Stimulated activated CD4-positive, alpha-beta T cell treated with anti-CD3 and anti-CD28 coated beads, Interleukin-4, amount 100 ng/mL, for 1 hour (primary cell): Measurements from ENCODE around the gene NQO2.

Source experiments
- DNase-seq: peaks from one replicate; pipeline ENCODE4 v3.0.0-alpha.2; 2020

Gene NQO2, protein sequence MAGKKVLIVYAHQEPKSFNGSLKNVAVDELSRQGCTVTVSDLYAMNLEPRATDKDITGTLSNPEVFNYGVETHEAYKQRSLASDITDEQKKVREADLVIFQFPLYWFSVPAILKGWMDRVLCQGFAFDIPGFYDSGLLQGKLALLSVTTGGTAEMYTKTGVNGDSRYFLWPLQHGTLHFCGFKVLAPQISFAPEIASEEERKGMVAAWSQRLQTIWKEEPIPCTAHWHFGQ

DNA sequence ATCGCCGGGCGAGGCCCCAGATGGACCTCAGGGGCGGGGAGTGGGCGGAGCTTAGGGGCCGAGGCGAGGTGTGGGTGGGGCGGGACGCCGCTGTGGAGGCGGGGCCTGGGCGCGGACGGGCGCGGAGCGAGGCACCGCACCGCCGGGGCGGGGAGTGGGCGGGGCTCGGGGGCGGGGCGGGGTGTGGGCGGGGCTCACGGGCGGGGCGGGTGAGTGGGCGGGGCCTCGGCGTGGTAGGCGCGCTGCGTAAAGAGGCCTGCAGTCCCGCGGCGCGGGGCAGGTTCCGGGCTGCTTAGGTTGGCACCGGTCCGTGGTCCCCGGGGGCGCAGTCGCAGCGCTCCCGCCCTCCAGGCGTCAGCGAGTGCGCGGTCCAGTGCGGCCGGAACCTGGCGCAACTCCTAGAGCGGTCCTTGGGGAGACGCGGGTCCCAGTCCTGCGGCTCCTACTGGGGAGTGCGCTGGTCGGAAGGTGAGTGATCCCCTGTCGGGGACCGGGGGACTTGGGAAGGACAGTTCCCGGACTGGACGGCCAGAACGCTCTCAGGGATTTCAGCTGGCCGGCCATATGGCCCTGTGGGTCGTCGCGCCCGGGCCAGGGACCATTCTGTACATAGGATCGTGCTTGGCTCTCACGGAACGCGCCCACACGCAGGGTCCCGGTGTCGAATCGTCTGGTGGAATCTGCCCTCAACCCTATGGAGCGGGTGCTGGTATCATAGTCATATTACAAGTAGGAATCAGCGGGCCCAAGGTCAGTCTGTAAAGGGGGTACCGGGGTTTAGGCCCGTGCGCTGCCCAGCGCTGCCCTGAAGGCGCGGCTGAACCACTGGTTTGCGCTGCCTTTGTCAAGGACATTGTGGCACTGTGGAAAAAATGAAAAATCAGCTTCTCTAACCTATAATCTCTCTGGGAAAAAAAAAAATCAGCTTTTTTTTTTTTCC lies at the start of gene NQO2:
TSS of gene NQO2 (plus strand) at position 277 of the 940 bp plus-strand sequence. CDS start 6,659 bp downstream, outside the sequence.
- peak; percentile 90 for DNase-seq

DNA sequence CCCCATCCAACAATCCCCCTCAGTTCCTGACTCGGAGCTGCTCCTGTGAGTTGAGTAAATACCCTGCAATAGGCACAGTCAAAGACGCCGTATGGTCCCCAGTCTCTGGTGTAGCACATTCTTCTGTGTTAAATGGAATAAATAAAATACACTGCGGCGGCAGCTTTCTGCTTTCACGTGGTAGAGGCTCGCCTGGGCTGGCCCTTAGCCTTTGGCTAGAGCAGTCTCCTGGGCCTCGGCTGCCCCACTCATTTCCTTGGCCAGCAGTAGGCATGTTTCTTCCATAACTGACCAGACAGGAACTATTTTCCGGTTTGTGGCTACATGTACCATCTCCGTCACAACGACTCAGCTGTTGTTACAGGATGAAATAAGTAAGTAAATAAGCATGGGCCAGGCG lies 49.0 kb upstream of the NQO2 start:
- DNase-seq: no peak

DNA sequence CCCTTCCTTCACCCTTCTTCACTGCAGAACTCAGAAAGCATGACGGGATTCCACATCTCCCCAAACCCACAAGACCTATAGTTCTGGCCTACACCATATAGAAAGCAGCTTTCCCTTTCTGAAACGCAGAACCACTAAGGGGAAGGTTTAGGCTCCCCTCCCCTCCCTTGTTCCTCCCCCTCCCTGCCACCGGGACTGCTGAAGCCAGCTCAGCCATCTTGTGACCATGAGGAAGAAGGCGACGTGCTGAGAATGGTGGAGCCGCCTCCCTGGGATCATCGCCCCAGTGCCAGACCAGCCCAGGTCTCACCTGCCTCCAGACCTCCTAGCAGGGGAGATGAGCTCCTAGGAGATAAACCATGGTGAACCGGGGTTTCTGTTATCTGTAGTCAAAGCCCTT lies 48.0 kb upstream of the NQO2 start:
- no peak for DNase-seq

DNA sequence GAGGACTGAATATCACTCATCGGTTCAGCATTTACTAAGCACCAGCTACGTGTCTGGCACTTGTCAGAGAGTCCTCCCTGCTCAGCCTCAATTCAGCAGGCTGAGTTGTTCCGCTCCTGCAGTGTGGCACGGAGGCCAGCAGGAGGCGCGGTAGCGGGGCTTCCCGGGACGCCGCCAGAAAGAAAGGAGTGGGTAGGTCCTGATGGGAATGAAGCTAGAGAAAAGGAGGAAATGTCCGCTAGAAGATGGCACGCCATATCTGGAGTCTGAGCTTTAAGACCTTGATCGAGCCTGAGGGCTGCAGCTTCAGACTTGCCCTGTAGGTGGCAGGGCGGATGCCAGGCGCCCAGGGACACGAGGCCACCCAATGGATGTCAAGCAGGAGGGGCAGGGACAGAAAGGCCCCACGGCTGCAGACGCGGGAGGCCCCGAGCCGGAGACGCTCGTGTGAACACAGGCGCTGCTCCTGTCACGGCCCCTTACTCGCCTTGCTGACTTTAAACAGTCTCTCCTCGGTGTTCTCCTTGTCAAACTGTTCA lies 47.1 kb upstream of the NQO2 start:
- DNase-seq: peak; percentile 58

DNA sequence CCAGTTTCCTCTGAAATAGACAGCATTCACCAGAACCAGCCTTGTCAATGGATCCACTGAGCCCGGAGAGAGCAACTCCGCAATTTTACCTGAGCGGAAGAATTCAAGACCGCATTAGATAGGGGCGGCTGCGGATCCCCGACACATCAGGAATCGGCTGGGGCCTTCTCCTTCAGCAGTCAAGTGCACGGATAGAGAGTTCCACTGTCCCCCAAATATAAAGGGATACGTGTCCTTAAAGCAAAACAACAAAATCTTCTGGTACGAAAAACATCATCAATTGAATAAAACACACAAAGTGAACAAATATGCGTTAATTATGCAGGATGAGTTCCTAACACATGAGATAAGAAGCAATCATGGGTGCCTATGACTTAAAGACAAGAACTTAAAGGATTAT lies 46.6 kb upstream of the NQO2 start:
- no peak for DNase-seq

DNA sequence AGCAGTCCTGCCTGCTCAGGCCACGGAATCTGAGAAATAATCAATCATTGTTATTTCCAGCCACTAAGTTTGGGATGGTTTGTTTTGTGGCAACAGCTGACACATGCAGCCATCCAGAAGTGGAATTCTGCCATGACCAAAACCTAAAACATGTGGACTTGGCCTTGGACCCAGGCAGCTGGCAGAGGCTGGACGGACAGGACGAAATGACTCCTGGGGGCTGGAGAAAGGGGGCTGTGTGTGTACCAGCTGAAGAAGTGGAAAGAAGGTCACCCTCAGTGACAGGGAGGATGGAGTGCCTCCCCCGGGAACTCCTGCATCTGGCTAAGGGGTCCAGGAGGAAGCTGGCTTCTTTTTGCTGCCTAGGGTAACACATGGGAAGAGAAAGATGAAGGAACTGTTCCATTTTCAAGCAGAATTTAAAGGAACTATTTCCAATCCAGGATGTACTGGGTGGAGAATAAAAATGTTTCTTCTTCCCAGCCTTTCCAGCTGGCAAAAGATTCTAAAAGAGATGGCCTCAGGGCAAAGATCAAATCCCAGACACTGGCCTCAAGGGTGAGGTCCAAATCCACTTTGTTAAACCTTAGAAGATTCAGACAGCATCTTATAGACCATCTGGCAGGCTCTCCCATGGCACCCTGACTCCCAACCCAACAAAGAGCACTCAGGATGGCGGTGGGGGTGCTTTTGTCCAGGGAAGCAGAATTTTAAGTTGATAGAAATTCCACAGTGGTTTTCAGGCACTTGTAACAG lies 42.6 kb upstream of the NQO2 start:
- DNase-seq: no peak

DNA sequence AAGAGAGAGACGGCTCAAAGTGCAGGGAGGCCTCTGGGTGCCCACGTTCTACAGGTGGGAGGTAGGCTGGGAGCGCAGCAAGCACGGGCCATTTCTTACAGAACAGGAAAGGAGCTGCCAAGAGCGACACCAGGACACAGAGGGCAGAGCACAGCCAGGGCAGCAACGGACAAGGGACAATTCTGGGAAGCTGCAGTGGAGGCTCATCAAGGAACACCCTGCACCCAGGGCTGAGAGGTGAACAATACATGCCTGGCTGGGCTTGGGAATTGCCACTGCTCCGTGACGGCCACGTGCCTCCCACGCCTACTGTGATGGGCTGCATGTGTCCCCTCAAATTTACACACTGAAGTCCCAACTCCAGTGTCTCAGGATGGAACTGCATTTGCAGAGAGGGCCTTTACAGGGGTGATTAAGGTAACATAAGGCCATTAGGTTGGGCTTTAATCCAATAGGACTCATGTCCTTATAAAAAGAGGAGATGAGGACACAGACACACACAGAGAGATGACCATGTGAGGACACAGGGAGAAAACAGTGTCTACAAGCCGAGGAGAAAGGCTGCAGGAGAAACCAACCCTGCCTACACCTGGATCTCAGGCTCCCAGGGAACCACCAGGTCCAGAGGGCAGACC lies 41.9 kb upstream of the NQO2 start:
- DNase-seq: no peak

DNA sequence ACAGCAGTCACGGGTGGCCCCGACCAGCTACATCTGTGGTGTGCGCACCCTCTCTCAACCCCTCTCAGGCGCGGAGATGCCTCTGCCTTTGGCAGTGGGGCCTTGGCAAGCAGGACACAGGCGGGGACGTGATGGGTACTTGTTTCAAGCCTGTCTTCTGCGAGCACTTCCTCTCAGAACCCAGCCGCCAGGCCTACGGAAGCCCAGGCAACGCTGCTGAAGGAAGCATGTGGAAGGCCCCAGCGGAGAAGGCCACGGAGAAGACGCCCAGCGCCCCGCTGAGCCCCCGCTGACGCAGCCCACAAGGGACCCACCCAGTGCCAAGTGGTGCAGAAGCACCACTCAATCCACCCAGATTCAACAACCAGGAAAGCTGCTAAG lies 41.4 kb upstream of the NQO2 start:
- no peak for DNase-seq

DNA sequence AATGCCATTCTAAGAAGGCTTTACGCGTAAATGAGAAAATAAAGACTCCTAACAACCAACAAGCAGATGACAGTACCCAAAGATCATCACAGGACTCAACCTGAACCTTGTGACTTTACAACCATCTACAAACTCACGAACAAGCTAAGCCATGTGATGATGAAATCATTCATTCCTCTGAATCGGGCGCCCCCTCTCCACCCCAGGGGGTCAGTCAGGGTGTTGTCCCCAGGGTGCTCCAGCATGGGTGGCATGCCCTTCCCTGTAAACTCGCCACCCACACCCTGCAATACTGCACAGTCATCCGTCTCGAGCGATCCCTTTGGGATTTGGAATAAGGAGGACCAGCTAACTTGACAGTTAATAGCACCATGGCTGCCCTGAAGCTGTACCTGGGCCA lies 40.9 kb upstream of the NQO2 start:
- no peak for DNase-seq

DNA sequence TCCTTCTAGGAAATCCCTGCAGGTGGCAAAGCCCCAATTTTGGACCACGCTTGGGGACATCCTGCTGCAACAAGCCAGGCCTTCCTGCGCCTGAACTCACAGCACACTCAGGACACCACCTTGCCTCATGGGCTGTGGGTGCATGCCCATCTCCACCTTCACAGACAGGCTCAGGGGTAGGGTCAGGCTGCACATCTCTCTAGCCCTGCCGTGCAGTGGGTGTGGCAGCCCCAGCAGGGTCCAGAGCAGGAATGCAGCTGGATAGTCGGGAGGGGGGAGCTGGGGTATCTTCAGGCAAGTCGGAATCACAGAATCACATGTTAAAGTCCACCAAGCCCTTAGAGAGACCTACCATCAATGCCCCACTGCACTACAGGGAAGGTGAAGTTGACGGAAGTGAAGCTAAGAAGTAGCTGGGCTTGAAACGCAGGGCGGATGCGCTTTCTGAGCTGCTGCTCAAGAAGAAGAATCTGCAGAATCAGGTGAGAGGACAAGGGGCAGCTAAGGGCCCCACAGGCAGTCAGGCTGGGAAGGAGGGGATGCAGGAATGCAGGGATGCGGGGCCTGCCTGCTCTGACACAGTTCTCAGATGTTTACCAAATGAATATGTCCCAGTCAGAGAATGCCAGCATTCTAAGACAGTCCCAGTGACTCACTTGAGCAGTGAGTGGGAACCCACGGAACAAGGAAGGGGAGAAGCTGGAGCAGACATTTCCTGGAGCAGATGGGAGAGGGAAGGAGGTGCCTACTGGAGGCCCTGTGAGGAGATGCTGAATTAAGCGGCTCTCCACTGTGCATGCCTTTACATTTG lies 39.6 kb upstream of the NQO2 start:
- no peak for DNase-seq

DNA sequence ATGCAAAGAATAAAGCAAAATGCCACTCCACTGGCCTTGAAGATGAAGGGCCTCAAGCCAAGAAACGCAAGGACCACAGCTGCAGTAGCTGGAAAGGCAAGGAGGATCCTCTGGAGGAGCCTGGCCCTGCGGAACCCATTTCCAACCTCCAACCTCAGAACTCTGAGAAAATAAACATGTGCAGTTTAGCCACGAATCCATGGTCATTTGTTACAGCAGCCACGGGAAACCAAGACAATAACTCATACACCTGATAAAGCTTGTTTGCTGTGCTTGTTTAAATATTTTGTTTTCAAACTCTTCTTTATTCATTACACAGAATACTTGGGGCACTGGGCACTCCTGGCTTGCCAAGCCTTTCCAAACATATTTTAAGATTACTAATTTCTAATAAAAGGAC lies 38.8 kb upstream of the NQO2 start:
- no peak for DNase-seq

DNA sequence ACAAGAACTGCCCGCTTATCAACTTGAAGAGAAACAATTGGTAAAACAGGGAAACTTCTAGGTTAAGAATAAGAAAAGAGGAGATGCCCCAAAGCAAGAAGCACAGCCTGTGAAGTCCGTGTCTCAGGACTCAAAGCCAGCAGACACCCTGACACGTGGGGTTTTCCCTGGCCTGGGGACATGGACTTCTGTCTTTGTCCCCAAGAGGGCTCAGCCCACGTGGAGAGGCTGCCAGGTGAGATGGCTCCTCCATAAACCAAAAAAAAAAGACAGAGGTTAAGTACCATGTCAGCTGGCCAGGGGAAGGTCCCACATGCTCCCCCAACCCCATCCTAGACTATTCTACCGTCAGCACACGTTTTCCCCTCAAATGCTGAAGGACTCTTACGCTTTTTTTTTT lies 38.2 kb upstream of the NQO2 start:
- DNase-seq: no peak

DNA sequence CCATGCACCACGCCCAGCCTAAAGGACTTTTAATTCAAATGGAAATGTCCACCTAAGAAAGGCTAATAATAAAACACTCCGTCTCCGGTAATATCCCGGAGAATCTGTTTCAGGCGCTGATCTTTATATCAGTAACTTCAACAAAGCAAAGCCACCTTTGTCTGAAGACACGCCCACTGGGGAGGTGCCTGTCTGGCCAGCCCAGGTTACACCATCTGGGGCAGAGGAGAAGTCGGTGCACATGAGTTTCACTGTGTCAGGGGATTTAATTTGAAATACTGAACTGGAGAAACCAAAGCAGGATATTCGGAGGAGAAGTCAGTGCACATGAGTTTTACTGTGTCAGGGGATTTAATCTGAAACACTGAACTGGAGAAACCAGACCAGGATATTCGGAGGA lies 37.7 kb upstream of the NQO2 start:
- DNase-seq: no peak

DNA sequence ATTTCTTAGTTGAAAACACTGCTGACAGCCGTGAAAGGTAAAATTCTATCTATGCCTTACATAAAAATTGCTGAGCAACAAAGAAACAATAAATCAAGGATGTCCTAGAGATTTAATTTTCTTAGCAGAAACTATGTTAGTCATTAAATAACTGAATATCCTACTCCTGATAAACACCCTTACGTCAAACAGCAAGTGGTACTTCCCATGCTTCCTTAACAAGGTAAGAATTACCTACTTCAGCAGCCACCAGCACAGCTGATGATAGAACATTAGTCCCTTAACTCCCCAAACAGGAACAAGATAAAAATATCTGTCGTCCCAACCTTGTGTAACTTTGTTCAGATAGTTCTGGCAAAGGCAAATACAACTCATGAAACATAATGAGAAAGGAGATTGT lies 37.1 kb upstream of the NQO2 start:
- DNase-seq: no peak

DNA sequence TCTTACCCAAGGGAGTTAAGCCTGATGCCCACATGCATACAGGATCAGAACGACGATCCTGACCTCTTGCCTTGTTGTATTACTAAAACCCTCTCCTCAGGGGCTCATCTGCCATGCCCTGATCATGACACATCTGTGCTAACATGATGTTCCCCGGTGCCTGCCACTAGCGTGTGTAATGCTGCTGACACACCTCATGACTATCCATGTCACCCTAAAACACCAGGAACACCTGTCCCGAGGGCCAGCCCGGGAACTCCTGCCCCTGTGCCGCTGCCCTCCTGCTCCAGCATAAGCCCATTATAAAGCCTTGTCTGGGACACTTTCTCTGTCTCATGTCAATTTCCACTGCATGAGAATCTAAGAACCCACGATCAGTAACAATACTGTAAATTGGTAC lies 35.9 kb upstream of the NQO2 start:
- DNase-seq: no peak

DNA sequence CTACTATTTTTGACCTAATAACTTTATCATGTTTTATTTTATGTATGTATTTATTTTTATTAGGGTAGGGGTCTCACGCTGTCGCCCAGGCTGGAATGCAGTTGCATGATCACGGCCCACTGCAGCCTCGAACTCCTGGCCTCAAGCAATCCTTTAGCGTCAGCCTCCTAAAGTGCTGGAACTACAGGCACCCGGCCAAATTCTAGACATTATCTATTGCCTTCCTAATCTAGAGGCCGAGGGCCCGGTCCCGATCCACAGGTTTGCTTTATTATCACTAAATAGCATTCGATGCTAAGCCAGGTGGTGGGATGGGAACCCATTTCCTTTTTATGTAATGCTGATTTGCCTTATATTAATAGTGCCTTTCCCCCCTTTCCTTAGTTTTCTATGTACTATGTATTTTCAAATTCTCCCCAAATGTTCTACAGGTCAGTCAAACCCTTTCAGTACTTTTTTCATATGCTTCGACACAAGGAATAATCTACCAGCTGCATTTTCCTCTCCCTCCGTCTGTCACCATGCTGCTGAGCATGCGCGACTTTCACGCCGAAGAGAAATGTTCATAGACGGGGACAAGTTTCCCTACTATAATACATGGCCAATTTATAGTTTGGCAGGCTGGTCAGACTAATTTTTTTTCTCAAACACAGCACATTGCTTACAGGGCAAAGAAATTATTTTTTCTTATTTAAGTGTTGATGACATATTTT lies 34.7 kb upstream of the NQO2 start:
- no peak for DNase-seq

DNA sequence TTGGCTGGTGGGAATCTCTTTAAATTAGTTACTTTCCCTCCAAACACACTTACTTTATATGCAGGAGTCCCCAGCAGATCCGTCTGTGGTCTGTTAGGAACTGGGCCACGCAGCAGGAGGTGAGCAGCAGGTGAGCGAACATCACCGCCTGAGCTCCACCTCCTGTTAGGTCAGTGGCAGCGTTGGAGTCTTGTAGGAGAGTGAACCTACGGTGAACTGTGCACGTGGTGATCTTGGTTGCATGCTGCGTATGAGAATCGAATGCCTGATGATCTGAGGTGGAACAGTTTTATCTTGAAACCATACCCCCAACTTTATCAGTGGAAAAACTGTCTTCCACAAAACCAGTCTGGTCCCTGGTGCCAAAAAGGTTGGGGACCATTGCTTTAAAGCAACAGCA lies 33.3 kb upstream of the NQO2 start:
- no peak for DNase-seq

DNA sequence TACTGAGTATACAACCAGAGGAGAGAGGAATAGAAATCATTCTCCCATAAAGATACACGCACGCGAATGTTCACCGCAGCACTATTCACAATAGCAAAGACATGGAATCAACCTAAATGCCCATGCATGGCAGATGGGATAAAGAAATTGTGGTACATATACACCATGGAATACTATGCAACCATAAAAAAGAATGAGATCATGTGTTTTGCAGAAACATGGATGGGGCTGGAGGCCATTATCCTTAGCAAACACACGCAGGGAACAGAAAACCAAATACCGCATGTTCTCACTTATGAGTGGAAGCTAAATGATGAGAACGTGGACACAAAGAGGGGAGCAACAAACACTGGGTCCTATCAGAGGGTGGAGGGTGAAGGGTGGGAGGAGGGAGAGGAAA lies 31.8 kb upstream of the NQO2 start:
- no peak for DNase-seq

DNA sequence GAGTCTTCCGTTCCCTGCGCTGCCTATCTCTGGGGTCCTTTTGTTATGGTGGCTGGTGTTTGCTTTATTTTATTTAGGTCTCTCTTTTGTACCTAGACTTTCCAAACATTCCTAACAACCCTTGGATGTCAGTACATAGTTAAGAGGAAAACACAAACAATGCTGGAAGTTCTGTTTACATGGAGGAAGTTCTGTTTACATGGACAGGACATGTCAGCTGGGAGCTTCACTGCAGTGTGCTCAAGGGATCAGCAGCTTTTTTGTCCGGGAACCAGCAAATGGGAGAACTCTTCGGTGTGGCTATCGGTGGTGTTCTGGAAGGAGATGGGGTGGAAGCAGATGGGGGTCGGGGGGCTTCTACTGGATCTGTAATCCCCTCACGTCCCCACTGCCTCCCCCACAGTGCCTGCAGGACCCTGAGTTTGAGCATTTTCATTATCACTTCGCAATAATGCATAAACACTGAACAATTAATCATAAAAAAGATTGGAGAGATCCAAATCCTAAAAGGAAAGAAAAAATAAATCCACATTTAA lies 31.0 kb upstream of the NQO2 start:
- no peak for DNase-seq

DNA sequence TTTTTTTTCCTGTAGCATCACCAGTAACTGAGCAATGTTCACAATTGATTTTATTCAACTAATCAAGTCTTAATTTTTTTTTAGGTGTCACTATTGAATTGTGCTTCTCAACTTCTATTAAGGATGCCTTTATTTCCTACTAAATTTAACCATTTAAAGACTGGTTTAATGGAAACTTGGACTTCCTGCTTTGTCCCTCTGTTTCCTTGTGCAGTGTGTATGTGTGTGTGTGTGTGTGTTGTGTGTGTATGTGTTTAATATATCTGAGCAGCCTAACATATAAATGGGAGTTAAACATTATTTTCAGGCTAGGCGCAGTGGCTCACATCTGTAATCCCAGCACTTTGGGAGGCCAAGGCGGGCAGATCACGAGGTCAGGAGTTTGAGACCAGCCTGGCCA lies 30.1 kb upstream of the NQO2 start:
- DNase-seq: no peak

DNA sequence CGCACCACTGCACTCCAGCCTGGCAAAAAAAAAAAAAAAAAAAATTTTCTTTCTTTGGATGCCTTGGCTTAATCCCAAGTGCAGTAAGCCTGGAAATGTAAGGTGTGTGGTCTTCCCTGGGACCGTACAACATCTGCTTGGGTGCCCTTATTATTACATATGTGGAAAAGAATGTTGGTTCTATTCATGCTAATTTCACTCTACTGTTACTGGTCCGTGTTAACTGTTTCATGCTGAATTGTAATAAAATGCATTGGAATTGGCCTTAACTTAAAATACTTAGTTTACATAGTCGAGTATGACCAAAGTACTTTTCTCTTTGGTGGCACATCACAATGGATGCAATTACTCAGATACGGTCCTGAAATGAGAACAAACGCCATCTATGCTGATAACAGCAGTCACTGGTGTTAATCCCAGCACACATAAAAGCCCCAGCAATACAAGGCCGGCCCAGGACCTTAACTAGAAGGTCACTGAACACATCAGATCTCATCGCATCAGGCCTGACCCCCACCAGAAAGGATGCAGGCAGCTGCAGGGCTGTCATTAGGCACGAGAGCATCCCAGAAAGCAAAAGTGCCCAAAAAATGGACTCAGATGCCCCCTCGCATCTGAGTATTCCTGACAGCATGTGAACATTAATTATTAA lies 29.5 kb upstream of the NQO2 start:
- DNase-seq: no peak
